ENCODE data around the gene GNAI1.
"Not testable (repeated sequence)": the region's sequence is repeated elsewhere in the genome, so short reads cannot be mapped to it uniquely, and the experiment has no call there.

Gene GNAI1

DNA sequence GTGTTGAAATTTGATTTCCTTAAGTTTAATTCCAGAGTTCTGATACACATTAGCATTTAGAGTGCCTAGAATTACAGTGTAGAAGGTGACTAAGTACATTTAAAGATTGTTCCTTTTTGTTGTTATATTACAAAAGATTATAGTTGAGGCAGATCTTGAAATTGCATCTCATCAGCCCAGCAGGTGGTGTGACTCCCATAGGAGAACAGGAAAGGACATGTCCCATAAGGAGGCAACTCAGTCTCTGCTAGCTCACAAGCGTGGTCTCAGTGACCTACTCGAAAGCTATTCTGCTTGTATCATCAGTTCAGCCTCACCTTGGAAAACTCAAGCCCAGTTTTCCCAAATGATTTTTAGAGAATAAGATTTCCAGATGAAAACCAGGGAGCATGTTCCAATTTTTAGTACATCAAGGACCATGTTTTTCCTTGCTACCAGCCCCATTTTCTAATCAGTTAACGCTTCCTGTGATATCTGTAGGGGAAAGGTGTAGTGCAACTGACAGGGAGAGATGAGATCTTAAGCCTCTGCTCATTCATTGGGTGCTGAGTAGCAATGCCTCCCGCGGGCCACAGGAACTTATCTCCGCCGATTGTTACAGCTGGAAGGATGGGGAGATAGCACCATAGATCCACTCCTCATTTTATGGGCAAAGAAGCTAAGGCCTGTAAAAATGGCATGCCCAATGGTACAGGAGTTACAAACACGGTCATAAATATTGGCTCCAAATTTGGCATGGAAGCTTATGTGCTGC lies 1.1 kb upstream of the GNAI1 start:
- peak; percentile 18 for DNase-seq

DNA sequence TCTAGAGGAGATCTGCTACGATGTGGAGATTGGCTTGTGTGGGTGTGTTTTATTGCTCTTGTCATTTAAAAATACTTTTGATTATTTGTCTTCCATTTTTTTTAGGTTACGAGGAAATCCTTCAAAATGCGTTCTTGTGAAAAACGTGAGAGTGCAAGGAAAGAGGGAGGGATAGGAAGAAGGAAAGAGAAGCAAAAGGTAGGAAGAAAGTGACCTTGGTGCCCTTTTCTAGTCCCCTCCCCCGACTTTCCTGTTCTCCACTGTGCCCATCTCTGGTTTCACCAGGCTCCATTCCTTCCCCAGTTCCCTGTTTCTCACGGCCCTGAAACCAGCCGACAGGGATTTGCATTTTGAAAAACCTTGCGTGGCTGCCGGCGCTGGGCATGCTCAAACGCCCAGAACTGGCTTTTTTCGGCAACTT lies 506 bp upstream of the GNAI1 start:
- no peak for DNase-seq

DNA sequence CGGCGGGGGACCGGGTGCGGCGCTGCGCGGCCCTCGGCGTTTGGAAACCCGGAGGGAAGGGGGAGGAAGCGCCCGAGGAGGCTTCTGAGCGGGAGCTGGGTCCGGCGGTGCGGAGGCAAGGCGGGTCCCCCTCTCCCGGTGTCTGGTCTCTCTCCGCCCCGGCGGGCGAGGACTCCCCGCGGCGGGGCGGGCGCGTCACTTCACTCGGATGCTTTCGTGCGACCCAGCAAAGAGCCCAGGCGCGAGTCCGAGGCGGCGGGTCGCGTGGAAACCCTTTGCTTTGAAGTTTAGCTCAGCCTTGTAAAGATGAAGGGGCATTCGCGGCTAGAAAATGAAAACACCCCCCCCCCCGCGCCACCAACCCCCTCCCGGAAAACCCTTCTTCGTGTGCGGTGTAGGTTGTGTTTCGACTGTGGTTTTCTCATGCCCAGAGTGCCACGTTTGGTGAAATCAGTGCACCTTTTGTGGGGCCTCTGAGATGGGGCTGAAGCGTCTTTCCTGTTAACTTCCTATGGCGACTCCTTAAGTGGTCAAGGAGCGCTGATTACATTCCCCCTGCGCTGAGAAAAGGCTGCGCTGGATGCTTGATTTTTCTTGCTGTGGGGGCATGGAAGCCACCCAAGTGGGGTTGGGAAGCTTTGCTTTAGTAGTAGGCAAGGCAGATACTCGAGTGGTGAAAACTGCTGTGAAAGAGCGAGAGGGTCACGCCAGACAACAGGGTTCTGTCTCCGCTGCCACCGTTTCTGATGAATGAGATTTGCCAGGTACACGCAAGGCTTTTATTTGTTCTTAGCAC lies 876 bp downstream of the GNAI1 start:
- DNase-seq = peak; percentile 20

DNA sequence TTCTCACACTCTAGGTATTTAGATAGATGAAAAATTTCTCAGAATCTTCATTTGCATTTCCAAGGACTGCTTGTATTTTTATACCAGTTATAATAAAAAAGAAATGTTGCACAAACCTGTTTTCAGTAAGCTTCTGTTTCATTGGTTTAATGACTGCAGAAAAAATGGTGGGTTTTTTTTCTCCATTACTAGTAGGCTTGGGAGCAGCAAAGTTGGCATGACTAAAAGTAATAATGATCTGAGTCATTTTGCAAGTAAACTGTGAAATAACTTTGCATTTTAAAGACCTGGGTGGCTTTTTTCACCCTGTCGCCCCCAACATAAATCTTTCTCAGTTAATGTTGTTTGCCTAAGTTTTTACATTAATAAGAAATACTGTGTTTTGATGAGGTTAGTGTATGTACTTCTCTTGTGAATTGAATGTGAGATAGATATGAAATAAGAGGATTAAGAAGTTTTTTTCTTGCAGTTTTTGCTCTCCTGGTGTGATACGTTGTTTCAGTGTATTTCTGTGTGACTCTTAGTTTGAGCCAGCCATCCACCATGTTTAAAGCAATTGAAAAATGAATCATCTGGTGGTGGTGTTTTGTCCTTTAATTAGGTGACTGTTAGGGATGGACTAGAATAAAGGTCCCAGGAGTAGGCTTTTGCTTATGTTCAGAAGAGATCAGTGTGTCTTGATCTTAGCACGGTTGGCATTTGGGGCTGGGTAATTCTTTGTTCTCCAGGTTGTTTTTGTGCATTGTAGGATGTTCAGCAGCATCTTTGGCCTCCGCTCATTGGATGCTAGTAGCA lies 1.8 kb downstream of the GNAI1 start:
- peak; percentile 76 for DNase-seq

DNA sequence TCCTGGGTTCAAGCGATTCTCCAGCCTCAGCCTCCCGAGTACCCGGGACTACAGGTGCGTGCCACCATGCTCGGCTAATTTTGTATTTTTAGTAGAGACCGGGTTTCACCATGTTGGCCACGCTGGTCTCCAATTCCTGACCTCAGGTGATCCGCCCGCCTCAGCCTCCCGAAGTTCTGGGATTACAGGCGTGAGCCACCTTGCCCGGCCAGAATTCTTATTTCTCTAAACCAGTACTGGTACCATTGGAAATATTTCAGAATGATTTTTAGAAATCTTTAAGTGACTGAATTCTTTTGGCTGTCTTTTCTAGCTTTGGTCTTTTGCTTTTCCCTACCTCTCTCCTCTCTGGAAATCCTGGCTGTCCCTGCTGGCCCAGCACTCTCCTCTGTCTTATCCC lies 2.8 kb downstream of the GNAI1 start:
- DNase-seq = no peak

DNA sequence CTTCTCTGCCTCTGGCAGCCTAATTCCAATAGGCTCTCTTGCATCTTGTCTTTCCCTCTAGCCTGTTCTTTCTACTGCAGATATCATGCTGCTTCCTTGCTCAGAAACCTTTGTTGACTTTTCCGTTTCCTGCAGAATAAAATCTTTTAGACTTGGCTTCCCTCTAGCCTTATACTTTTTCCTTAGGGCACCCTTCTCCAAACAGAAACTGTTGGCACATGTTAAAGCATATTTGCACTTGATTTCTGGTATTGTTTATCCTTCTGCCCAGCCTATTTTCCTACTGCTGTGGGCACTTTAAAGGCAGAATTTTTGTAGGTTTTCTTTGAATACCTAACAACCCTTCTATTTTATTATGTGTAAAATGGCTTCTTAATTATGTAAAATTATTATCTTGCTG lies 4.6 kb downstream of the GNAI1 start:
- DNase-seq = no peak

DNA sequence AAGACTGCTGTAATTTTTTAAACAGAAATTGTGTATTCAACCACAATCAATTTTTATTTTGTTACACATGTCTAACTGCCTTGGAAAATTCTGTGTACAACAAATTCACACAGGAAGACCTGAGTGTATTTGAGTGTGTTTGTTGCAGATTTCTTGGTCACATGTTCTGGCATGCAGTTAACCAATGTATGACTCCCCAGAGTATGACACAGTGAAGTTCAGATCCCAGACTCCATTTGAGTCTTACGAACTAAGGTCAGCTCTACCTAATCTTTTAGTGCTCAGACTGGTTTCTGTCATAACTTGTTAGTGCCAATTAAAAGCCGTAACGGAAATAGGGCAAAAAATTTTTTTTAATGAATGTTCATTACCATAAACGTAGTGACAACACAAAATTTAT lies 5.8 kb downstream of the GNAI1 start:
- no peak for DNase-seq

DNA sequence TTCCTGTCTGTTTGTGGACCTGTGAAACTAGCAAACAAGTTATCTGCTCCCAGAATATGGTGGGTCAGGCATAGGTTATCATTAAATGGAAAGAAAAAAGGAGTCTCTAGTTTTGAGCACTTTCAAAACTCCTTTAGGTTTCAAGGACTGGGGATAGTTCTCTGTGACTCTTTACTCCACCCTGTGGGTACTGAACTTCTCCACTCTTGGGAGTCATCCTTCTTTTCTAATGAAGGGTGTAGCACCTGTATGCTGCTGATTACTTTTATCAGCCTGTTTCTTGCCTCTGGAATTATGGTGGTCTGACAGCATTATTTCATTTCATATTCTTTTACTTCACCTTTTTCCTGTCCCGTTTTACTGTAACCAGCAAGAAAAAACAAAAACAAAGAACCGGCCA lies 6.7 kb downstream of the GNAI1 start:
- no peak for DNase-seq

DNA sequence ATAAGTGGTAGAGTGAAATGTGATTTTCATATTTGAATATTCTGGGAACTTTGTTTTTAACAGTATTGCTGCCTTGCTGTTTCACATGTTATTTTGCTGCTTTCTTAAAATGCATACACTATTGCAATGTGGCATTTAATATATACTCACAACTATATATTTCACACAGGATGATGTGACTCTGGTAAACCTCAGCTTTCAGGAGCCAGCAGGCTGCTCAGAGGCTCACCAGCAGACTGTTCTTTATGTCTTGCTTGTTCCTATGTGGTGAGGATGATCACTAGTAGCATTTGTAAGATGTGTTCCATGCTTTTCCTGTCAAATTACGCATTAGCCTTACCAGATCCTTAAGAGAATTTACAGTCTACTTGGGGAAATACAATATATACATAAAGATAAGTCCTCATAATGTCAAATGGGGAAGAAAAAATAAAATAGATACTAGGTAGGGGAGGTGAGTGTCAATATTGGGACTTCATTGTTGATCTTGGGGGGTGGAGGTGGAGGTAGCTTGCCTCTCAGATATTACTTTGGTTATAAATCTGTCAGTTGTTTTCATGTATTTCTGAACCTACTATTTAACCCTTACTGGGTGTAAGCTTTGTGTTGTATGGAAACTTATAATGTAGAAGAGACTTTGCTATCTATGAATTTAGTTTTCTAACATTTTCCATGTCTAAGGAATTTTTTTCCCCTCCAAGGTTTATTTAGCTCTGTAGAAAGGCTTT lies 8.4 kb downstream of the GNAI1 start:
- DNase-seq = no peak

DNA sequence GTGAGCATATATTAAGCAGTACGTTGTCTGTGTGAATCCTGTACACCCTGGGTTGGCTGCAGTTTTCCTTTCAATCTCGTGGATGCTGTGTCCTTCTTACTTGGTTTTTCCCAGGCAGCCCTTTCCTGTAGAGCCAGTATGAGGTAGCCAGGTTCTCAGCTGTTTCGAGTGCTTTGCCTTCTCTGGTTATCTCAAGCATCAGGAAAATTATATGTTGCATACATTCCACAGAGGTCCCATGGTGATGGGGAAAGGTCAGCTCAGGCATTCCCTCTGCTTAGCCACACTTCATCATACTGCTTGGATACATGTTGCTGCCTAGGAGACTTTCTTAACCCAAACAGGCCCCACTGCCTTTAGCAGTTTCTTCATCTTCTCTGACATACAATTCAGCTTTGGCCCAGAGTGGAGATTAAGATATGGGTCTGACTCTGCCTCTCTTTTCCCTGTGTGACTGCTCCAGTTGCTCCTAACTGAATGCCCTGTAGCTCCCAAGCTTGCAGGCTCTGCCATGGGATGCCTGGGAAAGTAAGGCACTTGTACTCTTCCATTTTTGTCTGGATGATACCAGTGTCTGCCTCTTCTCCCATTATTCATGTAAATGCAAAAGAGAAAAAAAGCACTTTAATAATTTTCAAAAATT lies 11.3 kb downstream of the GNAI1 start:
- DNase-seq = peak; percentile 93

DNA sequence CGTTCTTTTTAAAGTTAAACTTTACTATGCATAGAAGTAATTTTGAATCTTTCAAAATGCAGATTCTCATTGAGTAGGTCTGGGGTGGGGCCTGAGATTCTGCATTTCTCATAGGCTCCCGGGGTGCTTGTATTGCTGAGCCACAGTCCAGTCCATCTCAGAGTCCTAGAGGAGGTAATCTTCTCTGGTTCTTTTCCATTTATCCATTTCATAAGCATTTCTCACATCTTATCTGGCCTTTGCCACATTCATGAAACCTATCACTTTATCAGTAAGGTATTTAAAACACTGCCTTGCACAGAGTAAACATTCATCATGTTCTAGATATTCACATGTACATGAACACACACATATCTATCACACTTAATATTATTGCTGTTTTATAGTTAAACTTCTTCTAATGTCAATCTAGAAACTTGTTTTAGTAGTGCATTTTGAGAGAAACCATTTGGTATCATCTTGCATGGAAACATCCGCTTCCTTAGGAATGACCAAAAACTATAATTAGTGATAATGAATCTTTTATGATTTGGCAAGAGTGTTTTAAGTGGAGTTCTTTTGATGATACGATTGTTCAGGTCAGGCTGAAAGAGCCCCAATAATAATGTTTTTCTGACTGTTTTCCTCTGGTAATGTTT lies 12.0 kb downstream of the GNAI1 start:
- DNase-seq = no peak

DNA sequence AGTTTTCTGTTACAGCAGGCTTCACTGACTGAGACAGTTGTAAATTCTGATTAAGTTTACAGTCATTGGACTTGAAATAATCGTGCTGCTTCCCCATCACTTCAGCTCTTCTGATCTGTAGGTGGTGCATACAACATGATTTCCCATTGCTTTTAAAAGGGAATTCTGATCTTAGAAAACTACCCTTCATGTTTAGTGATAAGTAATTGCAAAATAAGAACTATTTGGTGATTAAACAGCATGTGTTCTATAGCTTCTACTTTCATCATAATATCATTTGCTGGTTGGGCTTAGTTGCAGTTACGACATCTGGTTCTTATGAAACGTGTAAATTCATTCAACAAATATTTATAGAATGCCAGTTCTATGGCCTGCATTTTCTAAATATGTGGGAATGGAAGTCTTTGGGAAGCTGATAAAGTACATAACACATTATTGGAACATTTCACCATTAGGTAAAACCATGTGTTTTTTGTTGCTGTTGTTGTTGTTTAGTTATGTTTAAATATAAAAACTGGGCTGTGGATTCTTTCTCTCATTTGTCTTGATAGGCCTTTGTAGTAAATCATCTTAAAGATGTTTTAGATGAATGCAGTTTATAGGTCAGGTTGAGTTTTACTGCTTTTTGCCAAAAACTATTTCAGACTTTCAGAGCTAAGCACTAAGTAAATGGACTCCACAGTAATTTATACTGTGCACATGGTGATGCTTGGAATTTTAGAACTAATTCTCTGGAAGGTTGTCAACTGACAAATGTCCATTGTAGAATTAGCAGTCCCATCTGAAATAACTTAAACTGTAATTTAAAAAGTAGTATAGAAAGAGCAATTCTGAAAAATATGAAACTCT lies 13.1 kb downstream of the GNAI1 start:
- DNase-seq = peak; percentile 96

DNA sequence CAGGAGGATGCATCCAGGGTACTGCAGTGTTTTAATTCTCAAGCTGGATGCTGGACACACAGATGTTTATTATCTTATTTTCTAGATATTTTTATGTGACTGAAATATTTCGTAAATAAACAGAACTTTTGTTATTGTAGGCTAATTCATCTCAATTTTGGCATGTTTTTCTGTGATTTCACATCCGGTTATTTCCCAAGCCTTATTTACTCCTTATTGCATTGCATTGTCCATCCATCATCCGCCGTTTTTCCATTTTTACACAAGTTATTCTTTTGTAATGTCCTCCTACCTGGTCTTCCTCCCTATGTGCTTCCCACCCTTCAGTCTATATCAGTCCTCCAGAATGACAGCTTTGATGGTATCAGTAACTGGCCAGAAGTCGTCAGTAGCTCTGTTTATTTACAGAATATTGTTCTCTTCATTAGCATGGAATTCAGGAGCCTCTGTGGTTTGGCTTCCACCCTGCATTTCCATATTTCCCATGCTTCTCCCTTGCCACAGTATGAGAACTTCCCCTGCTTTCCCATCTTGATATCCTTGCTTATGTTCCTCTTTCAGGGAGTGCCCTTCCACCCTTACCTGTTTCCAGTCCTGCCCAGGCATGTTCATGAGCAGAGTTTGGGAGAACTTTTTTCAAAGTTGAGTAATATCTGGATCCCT lies 16.1 kb downstream of the GNAI1 start:
- peak; percentile 68 for DNase-seq

DNA sequence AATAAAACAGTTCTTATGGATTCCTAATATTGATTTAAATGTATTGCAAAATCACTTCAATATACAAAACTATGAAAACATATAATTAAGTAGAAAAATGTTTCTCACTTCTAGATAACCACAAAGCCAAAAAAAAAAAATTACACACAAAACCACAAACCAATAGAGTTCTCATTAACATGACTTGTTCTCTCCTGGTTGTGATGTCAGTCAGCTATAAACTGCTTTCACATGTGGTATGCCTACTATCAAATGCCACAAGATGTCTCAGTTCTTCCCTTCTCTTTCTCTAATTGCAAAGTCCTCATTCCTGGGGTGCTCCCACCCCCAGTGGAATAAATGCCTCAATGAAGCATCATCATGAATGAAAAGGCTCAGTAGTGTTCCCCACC lies 16.6 kb downstream of the GNAI1 start:
- peak; percentile 91 for DNase-seq

DNA sequence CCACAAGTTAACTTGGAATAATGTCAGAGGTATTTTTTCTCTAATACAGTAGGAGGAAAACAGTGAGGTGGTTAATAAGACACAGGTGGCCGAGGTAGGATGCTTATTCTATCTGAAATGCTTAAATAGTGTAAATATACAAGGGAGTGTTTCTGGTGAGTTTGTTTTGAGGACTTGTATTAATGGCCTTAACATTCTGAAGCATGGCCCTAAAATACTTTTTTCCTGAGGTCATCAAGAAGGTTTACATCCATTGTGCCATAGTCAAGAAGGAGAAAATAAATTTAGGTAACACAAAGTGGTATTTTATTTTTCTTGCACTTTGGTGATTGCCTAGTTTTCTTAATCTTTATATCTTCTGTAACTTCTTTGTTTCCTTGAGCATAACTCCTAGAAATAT lies 18.8 kb downstream of the GNAI1 start:
- peak; percentile 31 for DNase-seq

DNA sequence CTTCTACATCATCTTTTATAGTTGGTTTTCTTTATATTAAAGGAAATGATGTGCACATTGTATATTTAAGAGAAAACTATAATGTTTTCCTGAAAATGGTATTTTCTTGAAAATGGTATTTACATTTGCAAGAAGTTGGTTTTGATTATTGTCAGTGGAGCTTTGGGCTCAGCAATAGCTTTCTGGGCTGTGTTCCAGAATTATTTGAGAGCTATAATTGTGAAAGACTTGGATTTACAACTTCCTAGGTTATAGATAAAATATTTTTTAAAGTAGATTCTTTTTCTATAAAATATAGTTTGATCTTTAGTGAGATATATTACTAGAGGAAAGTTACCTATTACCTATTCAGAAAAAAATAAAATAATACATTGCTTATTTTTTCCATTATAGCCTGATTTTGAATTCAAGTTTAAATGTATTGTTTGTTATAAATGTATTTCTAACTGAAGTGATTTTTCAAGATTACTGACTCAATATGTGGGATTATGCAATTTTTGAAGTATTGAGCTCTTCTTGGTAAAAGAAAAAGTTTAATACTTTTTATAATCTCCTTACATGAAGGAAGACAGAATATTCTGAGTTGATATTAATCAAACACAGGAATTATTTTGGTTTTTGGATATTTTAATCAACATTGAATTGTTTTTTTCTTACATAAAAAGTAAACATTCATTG lies 20.2 kb downstream of the GNAI1 start:
- DNase-seq = peak; percentile 71

DNA sequence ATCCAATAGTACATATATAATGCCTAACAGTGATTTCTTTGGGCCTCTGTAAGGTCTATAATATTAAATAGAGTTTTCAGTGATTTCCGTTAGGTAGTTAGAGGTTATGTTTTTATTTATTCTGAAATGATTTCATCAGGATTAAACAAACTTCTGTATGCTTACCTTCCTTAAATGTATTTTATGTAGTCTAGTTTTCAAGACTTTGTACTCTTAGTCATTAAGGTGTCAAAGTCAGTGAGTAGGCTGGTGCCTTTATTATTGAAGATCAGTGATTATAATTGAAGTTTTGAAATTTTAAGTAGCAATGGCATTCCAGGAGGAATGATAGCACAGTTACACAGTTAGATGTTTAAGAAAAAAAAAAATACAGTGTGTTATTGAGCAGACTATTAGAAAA lies 20.7 kb downstream of the GNAI1 start:
- DNase-seq = no peak

DNA sequence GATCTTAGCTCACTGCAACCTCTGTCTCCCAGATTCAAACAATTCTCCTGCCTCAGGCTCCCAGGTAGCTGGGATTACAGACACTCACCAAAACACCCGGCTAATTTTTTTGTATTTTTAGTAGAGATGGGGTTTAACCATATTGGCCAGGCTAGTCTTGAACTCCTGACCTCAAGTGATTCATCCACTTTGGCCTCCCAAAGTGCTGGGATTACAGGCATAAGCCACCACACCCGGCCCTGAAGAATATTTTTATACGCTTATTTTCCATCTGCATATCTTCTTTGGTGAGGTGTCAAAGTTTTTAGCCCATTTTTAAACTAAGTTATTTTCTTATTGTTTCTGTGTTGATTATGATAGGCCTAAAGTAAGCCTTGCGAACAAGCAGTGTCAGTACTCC lies 23.1 kb downstream of the GNAI1 start:
- DNase-seq = not testable (repeated sequence)

DNA sequence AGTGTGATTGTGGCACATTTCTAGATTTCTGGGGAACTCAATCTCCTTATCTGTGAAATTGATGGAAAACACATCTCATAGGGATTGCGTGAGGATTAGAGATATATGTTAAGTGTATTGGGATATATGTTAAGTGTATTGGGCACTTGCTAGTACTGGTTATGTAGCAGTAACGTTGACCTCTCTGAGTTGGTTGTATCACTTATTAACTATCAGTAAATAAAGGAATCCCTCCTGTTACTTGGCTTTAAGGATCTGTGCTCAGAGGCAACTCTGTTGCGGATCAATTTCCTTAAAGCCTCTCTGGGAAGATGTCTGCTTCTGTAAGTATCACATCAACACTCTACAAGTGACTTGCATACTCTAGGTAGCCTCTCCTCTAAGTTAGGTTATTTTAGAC lies 25.2 kb downstream of the GNAI1 start:
- no peak for DNase-seq

DNA sequence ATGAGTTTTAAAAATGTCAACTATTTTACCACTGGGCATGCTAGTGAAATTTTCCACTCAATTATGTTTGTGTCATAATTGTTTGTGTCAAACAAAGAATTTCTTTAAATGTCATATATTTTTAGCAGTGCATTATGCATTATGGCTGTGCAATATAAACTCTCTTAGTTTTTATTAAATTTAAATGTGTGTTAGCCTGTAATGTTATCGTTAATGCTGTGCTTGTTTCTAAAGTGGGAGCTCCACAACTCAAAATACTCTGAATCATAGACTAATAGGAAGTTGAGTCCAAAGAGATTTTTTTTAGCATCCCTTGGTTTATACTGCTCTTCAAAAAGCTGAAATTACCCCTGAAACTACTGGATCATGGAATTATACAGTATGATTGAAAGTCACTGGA lies 26.8 kb downstream of the GNAI1 start:
- DNase-seq = no peak
